ENCODE measurements around the gene KAZALD1. TPM values are rescaled to one million over a fixed set of nuclear protein-coding genes. Genes with fewer than 3 reads are reported as not detected.
A peak's percentile ranks its signal among the peaks of the same experiment; 100 is the strongest.

Gene KAZALD1
- total RNA-seq, 2 donors from 2014 or later: 0.60 to 1.3 TPM

DNA sequence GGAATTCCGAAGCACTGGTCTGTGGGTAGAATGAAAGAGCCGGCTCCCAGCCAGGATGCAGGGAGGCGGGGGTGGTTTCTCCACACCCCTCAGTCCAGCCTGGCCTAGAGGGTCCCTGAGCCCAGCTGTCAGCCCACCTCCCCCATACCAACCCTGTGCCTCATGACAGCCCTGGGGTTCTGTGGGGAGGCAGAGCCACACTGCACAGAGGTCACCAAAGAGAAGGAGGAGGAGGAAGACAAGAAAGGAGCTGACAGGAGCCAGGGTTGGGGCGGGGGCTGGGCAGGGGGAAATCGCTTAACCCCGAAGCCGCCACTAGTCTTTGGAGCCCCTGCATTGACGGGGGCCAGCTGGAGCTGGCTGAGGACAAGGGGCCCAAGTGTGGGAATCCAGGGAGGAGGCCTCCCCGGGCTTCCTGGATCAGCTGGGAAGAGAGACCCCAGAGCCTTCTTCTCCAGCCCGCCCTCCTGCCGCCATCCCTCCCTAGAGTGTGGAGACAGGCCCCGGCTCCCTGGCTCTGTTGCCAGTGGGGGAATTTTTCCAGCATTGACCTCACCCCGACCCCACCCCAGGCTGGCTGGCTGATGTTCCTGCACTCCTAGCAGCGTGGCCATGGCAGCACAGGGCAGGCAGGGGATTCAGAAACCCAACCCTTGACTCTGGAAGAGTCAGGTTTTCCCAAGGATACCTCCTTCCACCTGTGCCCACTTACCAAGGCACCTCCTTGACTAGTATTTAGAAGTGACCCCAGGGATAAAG, 32.5 kb downstream of the KAZALD1 start:
- DNase-seq (ENCODE audit: low spot score in 2 of 2) (no peak), ATAC-seq (no peak)
- Mint-ChIP-seq H3K9me3 (no peaks in the 10 kb centered on the region), H3K27ac (no peak overlapping the region), H3K36me3 (no peaks in the 10 kb centered on the region)

DNA sequence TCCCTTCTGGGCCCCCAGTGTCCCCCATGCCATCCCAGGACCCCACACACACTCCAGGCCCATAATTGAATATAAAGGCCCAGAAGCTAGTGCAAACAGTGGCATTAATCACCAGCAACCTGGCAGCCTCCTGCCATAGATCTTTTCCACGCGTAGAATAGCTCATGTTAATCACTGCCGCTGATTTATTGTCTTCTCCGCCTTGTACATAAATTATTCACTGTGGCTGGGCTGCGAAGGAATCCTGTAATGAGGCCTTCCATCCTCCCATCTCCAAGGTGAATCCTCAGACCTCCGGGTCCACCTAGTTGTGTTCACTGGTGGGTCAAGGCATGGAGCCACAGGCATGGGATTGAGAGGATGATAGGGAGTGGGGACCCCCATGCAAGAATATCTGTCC, 33.2 kb downstream of the KAZALD1 start:
- Mint-ChIP-seq H3K9me3 (no peaks in the 10 kb centered on the region), H3K36me3 (no peaks in the 10 kb centered on the region), H3K27ac (peak overlapping the region in 1 of 2 donors; percentile 2)
- no peak for DNase-seq (ENCODE audit: low spot score in 2 of 2)
- ATAC-seq: peak in 1 of 2 donors; percentile 4

DNA sequence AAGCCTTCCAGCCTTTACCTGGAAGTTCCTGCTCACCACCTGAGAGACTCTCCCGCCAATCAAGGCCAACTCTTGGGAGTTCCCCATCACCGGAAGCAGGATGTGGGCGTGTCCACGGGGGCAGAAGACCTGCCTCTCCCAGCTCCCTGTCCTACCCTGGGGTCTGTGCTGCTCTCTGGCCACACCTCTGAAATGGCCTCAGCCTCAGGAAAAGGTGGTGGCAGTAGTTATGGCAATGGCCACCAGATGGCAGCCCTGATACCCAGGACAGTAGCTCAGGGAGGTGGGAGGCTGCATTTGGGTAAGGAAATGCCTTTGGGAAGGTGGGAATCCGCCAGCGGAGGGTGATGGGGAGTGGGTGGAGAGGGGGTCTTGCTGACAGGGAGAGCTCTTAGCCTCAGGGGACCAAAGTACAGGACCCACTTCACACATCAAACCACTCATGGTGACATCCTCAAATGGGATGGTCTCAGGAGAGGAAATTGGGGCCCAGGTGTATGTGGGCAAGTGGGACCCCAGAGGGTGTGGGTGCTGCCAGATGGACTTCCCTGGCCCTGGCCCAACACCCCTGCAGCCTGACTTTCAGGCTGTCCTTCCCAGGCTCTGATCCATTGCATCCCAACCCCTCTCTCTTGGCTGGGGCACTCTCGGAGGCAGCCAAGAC, 33.9 kb downstream of the KAZALD1 start:
- Mint-ChIP-seq H3K9me3 (no peaks in the 10 kb centered on the region), H3K27ac (no peak overlapping the region), H3K36me3 (no peaks in the 10 kb centered on the region)
- ATAC-seq (peak; percentile 93 to 95), DNase-seq (ENCODE audit: low spot score in 2 of 2) (peak; percentile 73 to 80)

DNA sequence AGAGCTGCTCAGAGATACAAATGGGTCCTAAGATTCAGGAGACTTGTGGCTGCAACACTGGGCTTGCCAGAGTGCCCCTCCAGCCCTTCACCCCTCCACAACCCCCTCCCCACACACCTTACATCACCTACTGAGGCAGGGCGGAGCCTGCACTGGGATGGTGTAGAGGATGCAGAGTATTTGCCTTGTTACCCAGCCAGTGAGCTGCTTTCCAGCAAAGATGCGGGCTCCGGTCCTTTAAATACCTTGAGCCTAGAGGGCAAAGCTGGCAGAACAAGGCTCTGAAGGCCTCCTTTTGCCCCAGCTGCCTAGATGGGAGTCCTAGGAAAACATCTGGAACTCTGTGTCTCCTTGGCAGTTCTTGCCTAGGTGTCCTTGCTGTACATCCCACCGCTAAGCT, 34.6 kb downstream of the KAZALD1 start:
- no peaks in the 10 kb centered on the region for H3K36me3 Mint-ChIP-seq
- no peak overlapping the region for H3K27ac Mint-ChIP-seq
- ATAC-seq: no peak
- no peaks in the 10 kb centered on the region for H3K9me3 Mint-ChIP-seq
- DNase-seq (ENCODE audit: low spot score in 2 of 2): no peak

DNA sequence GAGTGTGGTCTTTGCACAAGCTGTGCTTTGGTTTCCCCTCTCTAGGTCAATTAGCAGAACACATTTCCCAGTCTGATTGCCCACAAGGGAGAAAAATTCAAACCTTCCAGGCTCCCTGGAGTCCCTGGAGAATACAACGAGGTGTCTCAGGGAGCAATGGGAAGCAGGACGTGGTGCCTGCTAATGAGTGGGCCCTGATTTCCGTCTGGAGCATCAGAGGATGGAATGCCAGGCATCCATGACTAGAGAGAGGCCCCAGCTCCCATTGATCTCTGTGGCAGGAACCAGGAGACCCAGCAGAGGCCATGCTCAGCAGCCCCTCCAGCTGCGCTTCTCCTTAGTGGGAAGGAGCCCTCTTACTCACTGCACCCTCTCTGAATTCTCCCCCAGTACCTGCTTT, 36.1 kb downstream of the KAZALD1 start:
- no peak overlapping the region for H3K27ac Mint-ChIP-seq
- no peaks in the 10 kb centered on the region for H3K9me3 Mint-ChIP-seq
- no peak for ATAC-seq
- no peaks in the 10 kb centered on the region for H3K36me3 Mint-ChIP-seq
- no peak for DNase-seq (ENCODE audit: low spot score in 2 of 2)

DNA sequence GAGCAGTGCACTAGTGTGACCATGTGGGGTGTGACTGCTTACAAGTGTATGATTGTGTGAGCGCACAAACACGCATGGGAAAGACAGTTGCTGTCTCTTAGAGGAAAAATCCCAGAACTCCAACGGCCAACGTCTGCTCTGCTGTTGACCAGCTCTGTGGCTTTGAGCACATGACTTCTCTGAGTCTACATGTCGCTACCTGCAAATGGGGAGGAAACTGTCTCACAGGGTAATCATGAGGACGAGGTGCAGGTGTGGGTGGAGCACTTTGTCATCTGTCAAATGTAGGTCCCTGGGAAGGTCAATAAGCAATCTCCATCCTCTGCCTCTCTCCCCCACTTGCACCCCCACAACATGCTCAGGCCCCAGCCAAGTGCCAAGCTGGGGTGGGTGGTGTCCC, 38.1 kb downstream of the KAZALD1 start:
- DNase-seq (ENCODE audit: low spot score in 2 of 2) (no peak), ATAC-seq (no peak)
- Mint-ChIP-seq H3K36me3 (no peaks in the 10 kb centered on the region), H3K9me3 (no peaks in the 10 kb centered on the region), H3K27ac (no peak overlapping the region)

DNA sequence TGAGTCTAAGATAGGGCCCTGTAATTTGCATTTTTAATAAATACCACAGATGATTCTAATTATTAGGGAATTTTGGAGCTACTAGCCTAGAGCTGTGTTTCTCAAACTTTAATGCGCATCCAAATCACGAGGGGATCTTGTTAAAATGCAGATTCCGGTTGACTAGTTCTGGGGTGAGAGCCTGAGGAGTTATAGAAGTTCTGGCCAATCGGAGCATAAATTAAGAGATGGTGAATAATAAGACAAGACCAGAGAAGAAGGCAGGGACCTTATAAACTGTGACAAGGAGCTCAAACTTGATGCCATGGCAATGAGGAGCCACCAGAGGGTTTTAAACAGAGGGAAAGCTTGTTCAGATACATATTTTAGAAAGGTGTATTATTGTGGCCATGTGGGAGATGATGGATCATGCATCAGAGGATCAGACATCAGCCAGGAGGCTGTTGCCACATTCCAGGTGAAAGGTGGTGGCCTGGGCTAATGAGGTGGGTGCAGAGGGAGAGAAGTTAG, 39.6 kb downstream of the KAZALD1 start:
- no peak overlapping the region for H3K27ac Mint-ChIP-seq
- DNase-seq (ENCODE audit: low spot score in 2 of 2) (no peak), ATAC-seq (no peak)
- H3K36me3 Mint-ChIP-seq: no peaks in the 10 kb centered on the region
- no peaks in the 10 kb centered on the region for H3K9me3 Mint-ChIP-seq

DNA sequence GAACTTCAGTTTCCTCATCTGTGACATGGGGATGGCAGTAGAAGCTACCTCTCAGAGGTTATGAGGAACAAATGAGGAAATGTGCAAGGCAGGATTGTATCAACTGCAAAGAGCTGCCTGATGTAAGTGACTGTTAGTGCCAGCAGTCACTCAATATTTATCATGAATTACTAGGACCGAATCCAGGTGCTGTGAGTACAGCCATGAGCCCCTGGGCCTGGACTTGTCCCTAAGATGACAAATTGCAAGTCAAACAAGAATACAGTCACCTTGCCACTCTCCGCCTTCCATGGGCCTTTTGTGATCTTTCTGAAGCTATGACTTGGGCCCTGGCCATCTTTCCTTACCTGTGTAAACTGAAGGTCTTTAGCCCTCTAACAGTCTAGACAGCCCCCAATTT, 41.6 kb downstream of the KAZALD1 start:
- Mint-ChIP-seq H3K27ac (no peak overlapping the region), H3K9me3 (no peaks in the 10 kb centered on the region), H3K36me3 (no peaks in the 10 kb centered on the region)
- no peak for ATAC-seq
- no peak for DNase-seq (ENCODE audit: low spot score in 2 of 2)

DNA sequence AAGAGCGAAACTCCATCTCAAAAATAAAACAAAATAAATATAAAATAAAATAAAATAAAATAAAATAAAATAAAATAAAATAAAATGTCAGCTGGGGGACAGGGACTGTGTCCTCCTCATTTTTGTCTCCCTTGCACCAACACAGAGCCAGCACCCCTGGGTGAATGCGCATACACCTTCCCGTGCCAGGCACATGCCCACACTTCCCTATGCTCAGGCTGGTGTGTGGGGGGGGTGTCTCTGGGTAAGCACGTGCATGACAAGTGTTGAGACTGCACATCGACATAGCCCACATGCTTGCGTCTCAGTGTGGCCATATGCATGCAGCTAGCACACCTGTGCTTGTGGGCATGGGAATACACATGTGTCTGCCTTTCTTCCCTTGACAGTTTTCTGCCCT, 44.6 kb downstream of the KAZALD1 start:
- H3K27ac Mint-ChIP-seq: no peak overlapping the region
- H3K9me3 Mint-ChIP-seq: no peaks in the 10 kb centered on the region
- no peak for ATAC-seq
- no peaks in the 10 kb centered on the region for H3K36me3 Mint-ChIP-seq
- DNase-seq (ENCODE audit: low spot score in 2 of 2): no peak

DNA sequence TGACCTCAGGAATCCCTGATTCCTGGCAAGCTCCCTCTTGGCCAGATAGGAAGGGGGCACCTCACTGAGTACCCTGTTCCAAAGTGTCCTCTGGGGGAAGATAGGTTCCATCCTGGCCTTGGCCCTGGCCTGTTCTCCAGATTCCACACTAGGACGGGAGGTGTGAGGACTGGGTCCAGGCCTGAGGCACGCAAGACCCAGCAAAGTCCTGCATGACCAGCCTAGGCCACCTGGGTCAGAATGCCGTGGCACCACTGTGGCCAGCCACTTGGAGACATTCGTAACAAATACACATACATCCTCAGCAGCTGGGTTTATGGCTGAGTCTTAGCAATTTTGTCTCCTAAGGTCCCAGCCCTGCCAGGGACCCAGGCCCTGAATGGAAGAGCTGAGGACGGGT, 46.0 kb downstream of the KAZALD1 start:
- DNase-seq (ENCODE audit: low spot score in 2 of 2) (no peak), ATAC-seq (no peak)
- H3K36me3 Mint-ChIP-seq: no peaks in the 10 kb centered on the region
- H3K9me3 Mint-ChIP-seq: no peaks in the 10 kb centered on the region
- H3K27ac Mint-ChIP-seq: no peak overlapping the region

DNA sequence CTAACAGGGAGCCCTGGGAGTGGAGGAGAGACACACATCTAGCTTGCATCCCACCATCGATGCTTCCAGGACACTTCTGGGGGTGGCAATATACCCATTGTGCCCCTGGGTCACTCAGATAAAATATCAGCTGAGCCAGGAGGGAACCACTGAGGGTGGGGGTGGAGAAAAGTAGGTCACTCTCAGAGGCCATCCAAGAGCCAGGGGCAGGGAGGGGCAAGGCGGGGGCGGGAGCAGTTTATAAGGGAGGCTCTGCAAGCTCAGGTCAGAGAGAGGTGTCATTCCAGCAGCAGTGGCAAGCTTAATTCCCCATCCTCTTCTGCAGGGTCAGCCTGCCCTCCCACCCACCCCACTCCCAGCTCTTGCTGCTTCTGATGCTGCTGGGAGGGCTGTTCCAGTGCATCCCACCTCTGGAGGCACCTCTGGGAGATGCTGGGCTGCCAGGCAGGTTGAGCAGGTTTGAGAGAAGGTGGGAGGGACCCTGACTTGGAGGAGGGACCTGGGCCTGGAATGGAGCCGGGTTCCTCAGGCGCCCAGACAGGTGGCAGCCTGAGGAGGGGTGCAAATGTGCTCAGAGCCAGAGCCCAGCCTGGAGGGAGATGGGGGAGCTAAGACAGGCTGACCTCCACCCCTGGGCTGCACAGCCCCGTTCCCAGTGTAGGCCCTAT, 49.2 kb downstream of the KAZALD1 start:
- ATAC-seq (no peak), DNase-seq (ENCODE audit: low spot score in 2 of 2) (no peak)
- H3K27ac Mint-ChIP-seq: no peak overlapping the region
- no peaks in the 10 kb centered on the region for H3K36me3 Mint-ChIP-seq
- no peaks in the 10 kb centered on the region for H3K9me3 Mint-ChIP-seq

DNA sequence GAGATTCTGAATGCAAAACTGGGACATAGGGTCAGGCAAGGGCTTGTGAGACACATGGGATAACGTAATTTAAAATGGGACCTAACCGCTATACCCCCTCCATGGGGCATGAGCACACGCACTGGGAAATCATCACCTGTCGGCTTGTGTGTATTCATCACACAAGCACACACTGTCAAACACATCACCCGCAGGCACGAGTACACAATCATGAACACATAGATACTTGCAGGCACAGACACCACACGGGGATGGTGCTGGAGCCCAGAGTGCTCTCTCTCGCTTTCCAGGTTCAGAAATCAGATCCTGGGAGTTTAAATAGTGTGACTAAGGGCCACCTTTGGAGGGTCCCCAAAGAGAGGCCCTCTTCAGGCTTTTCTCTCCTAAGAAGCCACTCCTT, 49.8 kb downstream of the KAZALD1 start:
- Mint-ChIP-seq H3K9me3 (no peaks in the 10 kb centered on the region), H3K36me3 (no peaks in the 10 kb centered on the region), H3K27ac (no peak overlapping the region)
- DNase-seq (ENCODE audit: low spot score in 2 of 2) (no peak), ATAC-seq (no peak)

DNA sequence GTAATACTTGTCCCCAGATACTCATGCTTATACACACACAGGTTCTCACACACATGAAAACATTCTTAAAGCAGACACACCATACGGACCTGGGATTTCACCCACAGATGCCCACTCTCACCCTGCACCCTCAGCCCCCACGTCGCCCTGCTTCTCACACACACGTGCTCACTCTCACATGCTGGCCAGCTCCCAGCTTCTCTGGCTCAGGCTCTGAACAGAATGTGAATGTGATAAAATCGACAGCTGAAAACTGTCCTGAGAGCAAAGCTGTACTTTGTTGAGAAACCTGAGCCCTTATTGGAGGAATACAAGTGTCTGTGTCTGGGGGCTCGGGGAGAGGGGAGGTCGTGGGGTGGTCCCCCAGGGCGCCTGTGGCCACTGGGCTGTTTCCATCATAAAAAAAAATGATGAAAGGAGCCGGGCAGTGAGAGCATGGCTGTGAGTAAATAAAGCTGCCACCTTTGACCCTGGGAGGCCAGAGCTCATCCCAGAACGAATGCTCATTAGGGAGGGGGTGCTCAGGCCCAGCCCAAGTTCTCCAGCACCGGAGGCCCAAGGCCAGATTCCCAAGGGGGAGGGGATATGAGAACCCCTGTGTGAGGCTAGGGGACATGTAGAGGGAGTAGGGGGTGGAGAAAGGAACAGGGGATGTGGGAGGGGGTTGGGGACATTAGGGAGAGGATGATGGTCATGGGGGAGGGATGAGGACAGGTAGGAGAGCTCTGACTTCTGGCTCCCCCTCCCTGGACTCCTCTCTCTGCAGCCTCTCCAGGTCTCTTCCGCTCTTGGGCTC, 51.2 kb downstream of the KAZALD1 start:
- ATAC-seq: no peak
- H3K36me3 Mint-ChIP-seq: no peaks in the 10 kb centered on the region

DNA sequence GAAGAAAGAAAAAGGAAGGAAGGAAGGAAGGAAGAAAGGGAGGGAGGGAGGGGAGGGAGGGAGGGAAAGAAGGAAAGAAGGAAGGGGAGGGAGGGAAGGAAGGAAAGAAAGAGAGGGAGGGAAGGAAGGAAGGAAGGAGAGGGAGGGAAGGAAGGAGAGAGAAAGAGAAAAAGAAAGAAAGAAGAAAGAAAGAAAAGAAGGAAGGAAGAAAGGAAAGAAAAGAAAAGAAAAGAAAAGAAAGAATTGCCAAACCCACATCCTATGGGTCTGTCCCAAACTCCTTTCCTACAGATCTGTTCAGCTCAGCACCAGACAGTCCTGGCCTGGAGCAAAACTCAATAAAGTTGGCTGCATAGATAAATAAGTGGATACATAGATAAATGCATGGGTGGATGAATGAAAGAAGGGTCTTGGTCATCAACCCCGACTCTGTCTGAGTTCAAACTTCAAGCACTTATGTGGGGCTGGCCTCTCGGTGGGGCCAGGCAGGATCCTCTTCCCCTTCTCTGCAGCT, 52.2 kb downstream of the KAZALD1 start:
- DNase-seq (ENCODE audit: low spot score in 2 of 2): no peak
- Mint-ChIP-seq H3K9me3 (no peaks in the 10 kb centered on the region), H3K36me3 (no peaks in the 10 kb centered on the region), H3K27ac (no peak overlapping the region)
- ATAC-seq: no peak

More for the DNA sequence above, 51.2 kb downstream of the KAZALD1 start:
- no peak for DNase-seq (ENCODE audit: low spot score in 2 of 2)
- H3K9me3 Mint-ChIP-seq: no peaks in the 10 kb centered on the region
- no peak overlapping the region for H3K27ac Mint-ChIP-seq

DNA sequence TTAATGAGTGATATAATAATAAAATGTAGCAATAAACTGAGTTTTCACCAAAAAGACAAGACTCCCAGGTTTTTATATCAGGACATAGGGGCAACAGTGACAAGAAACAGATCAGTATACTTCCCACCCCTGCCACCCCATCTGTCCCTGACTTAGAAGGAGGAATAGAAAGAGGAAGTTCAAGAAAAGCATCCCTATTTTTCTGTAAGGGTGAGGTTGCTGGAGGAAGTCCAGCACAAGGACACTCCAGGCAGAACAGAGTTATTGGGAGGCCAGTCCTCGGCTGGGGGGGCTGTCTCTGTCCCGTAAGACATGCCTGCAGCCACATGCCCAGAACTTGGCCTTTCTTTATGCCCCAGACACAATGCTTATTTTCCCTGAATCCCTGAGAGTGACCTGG, 52.9 kb downstream of the KAZALD1 start:
- no peak for ATAC-seq
- Mint-ChIP-seq H3K9me3 (no peaks in the 10 kb centered on the region), H3K27ac (no peak overlapping the region)

More for the DNA sequence above, 52.9 kb downstream of the KAZALD1 start:
- no peaks in the 10 kb centered on the region for H3K36me3 Mint-ChIP-seq
- no peak for DNase-seq (ENCODE audit: low spot score in 2 of 2)

Measured in activated naive CD4-positive, alpha-beta T cell treated with anti-CD3 and anti-CD28 coated beads, Interleukin-2, amount 50 U/mL, for 72 hours (primary cell).